HG03558 (cell line): ENCODE measurements around the gene KCTD11.
"Not testable (repeated sequence)": the region's sequence is repeated elsewhere in the genome, so short reads cannot be mapped to it uniquely, and the experiment has no call there.

ENCODE experiments used
- ATAC-seq: cut with Tn5 transposase; IDR thresholded peaks from one replicate; pipeline ENCODE4 v1.9.1; 2021; ENCODE audit warnings: moderate number of reproducible peaks; ENCODE audit not compliant: unreplicated experiment; ENCODE audit errors: extremely low read depth

The KCTD11 gene

DNA sequence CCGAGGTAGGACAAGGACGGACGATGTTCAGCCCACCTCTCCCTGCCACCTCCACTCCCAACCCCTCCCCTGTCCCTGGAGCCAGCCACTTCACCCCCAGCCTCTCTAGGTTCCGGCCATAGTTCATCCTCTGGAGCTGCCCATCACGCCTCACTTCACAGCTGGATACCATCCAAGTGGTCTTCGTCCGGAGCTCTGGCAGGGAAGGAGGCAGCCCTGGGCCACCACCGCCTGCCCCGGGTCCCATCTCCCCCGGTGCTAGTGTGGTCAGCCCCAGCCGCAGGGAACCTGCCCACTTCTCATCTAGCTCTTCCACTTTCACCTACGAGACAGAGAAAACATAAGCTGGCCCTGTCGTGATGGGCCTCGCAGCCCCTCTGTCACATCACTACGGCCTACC is 30.5 kb upstream of the KCTD11 start:
- no peak for ATAC-seq

DNA sequence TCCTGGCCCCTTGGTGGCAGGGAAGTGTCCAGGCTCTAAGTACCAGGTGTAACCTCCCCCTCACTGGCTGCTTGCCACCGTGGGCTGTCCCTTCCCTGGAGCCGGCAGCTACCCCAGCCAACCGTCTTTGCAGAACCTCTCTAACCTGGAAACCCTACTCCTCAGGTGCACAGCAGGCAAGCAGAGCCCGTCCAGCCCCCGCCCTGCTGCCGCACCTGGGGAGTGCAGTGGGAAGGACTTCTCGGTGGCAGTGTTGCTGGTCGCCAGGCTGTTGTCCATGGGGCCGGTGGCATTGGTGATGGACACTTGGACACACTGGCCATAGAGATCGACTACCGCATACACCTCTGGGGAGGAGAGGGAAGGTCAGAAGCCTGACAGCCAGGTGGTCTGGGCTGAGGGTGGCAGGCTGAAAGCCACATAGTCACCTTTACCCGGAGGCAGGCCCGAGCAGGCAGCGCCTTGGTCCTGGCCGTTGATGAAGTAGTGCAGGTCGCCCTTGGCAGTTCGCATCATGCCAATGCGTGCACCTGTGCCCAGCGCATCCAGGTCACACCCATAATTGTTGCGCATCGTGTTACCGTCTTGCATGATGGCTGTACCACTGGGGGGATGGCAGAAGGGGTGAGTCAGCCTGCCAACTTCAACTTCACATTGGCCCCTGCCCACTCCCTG is 29.3 kb upstream of the KCTD11 start:
- no peak for ATAC-seq

DNA sequence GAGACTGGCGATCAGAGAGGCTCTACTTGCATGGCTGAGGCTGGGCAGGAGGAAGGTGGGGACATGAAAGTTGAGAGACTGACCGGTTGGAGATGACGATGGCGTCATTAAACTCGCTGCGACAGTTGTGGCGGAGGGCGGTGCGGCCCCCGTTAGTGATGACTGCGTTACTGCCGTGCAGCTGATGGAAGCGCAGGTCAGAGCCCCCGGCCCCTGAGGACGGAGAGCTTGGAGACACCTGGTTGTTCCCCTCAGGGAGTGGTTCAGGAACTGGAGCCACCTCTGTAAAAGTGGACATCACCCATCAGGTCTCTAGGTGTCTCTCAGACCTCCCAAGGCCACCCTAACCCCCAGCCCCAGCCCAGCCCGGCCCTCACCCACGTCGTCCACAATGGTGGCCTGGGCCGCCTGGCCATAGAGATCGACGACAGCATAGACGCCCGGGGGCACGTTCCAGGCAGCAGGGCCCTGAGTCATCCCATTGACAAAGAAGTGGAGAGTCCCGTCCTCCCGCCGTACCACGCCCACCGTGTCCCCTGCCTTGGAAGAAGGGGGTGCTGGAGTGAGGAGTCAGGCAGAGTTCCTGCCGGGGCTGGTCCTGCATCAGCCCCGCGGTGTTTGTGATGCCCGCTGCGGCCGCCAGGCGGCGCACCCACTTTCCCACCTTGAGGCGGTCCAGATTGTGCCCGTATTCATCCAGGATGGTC is 28.1 kb upstream of the KCTD11 start:
- ATAC-seq, result no peak

DNA sequence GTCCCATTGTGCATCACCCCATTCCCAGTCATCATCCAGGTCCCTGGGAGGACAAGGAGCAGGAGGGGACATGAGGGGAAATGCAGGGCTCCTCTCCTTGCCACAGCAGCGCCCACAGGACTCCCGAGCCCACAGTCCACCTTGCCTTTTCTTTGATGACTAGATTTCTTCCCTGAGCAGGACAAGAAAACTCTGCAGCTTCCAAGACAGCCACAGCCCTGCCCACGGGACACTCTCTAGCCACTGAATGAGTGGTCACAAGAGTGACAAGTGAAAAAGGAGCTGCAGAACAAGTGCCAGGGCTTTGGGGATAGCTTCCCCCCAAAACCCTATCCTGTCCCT is 27.6 kb upstream of the KCTD11 start:
- ATAC-seq, result no peak

DNA sequence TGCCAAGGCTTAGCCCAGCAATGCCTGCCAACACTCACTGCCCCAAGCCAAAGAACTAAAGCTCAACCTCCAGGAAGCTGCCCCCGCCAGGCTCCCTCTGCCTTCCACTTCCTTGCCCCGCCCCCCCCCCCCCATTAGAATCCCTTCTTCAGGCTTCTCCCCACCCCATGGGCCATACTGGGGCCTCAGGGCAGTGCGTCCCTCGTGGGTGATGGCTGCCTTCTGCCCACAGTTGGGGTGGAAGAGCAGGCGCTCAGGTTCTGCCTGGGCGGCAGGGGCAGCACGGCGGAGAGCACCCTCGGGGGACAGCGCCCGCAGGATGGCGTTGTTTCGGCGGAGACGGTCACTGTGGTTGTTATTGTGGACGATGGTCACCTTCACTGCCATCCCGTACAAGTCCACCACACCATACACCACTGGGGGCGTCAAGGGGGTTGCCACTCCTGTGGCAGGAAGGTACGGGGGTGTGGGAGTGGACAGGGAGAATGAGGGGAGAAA is 26.9 kb upstream of the KCTD11 start:
- ATAC-seq, result no peak

DNA sequence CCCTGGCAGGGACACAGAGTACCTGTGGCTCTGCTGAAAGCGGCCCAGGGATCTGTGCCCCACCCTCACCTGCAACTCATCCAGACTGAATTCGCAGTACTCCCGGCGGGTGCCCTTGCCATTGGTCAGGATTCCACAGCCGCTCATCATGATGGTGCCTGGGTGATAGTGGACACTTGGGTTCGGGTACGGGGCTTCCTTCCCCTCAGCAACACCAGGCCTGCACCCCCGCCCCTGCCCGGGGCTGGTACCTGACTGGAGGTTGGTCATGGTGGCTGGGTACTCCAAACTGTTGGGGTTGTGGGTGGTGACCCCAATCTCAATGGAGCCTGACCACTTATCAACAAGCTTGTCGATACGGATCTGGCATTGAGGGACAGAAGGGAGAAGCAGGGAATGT is 25.8 kb upstream of the KCTD11 start:
- no peak for ATAC-seq

DNA sequence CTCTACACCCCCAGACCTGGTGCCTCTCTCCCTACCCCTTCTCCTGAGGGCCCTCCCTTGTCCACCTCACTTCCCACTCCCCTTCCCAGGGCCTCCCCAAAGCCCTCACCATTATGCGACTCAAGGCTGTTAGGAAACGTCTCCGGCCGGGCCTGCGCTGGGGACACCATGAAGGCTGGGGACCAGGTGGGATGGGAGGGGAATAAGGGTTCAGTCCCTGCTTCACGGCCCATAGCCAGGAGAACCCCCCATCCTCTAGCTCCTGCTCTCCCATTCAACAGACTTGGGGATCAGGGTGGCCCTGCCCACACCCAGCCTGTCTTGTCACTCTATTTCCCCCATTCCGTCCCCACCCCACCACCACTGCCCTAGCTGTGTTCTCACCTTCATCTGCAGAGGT is 24.9 kb upstream of the KCTD11 start:
- no peak for ATAC-seq

DNA sequence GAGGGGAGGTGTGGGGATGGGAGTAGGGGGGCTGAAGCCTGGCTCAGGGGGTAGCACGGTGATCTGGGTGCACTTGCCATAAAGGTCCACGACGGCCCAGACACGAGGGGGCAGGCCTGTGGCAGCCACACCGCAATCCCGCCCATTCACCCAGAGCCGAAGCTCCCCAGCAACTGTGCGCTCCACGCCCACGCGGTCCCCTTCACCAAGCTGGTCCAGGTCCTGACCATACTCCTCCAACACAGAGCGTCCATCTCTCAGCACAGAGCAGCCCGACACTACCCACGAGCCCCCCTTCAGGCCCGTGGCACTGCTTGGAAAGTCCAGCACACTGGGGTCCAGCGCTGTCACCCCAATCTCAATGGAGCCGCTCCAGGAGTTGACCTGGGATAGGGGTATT is 24.5 kb upstream of the KCTD11 start:
- ATAC-seq, result no peak

DNA sequence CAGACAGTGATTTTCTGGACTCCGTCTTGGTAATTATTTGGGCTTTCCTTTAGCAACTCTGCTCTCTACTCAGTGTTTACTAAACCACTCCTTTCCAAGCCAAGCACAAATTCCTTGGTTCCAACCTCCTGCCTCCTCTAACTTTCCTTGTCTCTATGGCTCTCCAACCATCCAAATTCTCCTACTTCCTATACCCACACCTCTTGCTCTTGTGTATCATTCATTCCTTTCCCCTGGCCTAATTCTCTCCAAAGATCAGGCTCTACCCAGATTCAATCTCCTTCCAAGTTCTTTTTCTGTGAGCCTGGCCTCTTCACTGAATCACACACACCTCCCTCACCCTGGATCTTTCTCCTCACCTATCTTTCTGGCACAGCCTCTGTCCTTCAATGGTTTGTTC is 24.0 kb upstream of the KCTD11 start:
- ATAC-seq, result no peak

DNA sequence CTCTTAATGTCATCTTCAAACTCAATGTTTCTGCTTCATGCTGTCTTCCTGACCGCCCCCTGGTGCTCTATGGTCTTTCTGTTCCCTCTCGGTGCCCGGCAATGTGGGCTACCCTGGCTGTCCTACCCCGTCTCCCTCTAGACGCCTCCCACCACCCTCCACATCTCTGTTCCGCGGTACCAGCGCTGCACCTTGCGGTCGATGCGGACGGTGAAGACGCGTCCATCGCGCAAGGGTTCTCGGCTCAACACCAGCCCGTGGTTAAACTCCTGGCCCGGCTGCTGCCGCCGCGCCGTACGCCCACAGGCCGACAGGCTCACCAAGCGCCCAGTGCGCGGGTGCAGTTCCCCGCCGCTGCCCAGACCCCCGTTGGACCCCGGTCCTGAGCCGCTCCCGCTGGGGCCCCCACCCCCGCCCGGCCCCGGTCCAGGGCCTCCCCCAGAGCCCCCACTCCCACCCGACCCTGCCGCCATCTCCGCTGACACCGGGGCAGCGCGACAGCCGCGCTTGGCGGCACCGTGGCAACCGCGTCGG is 23.1 kb upstream of the KCTD11 start, which contains the start of gene NEURL4:
TSS of gene NEURL4 (minus strand) at position 496 of the 534 bp plus-strand sequence. CDS start at position 473, 23 bp downstream.
- ATAC-seq, result no peak

DNA sequence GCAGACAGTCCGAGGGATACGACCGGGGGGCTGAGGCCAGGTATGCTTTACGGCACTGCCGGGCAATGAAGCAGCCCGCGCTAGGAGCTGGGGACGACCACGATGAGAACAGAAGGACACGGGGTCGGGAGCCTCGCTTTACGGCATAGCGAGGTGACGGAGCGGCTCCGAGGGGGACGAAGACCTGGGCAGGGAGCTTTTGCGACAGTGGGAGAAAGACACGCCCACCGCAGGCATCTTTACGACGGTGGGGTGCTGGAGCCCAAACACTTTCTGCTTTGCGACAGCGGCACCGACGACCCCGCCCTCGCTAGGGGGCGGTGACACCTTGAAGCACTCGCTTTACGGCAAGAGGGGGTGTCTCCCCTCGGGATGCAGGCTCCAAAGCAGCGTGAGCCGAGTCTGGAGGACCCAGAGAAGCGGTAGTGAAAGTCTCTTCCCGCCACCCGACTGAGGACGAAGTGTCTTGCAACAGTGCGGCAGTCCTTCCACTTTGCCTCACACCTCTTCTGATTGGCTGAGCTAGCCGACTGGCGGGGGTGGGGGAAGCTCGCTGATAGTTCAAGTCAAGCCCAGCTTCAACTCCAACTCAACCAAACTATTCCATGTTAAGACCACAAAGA is 22.5 kb upstream of the KCTD11 start:
- peak; percentile 36 for ATAC-seq

DNA sequence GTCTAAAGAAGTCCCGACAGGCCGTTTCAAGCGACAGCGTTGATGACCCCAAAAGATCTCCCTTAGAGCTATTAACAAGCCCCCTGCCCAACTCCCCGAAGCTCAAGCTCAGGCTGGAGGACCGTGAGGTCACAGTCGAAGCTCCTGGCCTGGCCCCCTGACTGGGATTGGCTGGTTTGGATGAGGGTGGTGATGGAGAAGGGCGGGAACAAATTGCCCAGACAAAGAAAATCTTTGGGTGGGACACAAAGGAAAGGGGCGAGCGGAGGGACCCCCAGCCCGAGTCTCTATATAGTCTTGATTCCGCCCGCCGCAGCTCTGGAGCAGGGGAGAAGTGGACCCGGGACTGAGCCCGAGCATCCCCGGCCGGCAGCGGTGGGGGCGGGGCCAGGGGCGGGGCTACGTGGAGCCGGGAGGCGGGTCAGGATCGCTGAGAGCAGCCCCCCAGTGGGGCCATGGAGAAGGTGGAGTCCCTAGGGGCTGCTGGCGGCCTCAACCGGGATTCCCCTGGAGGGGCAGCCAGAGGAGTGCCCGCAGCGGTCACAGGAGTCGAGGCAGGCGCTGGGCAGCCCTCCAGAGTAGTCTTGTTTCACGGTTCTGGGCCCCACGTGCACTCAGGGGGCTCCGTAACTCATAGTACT is 21.8 kb upstream of the KCTD11 start:
- ATAC-seq, result peak; percentile 6

DNA sequence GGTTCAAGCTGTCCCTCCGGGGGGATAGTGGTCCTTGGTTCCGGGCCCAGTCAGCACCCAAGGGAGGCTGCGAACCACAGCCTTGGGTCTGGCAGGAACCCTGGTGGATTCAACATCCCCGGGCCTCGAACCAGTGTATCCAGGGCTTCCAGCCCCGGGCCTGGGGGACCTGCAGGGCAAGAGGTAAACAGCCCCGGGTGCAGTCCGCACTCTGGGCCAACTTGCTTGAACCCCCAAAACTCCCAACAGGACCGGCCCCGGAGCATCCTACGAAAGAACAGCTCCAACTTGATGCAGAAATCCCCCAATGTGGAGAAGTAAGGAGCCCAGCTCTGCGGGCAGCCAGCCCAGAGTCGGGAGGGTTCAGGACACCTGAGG is 21.3 kb upstream of the KCTD11 start:
- no peak for ATAC-seq

DNA sequence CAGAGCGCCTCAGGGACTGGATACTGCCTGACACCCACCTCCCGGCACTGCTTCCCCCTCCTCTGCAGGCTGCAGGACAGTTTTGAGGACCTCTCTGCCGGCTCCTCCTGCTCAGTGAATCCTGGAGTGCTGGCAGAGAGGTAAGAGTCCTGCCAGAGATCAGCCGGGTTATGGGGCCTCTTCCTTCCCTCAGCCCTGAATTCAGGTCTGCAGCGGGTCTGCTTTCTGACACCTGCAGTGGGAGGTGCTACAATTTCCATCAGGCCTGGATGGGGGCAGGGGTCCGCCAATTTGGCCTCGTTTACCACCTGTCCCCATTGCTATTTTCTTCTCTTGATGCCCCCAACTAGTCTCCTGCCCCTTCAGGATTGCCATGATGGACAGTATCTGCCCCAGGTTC is 19.9 kb upstream of the KCTD11 start:
- no peak for ATAC-seq

DNA sequence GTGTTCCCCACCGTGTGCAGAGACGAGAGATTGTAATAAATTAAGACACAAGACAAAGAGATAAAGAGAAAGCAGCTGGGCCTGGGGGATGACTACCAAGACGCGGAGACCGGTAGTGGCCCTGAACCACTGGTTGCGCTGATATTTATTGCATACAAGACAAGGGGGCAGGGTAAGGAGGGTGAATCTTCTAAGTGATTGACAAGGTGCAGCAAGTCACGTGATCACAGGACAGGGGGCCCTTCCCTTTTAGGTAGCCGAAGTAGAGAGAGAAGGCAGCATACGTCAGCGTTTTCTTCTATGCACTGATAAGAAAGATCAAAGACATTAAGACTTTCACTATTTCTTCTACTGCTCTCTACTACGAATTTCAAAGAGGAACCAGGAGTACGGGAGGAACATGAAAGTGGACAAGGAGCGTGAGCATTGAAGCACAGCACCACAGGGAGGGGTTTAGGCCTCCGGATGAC is 19.3 kb upstream of the KCTD11 start:
- not testable (repeated sequence) for ATAC-seq

DNA sequence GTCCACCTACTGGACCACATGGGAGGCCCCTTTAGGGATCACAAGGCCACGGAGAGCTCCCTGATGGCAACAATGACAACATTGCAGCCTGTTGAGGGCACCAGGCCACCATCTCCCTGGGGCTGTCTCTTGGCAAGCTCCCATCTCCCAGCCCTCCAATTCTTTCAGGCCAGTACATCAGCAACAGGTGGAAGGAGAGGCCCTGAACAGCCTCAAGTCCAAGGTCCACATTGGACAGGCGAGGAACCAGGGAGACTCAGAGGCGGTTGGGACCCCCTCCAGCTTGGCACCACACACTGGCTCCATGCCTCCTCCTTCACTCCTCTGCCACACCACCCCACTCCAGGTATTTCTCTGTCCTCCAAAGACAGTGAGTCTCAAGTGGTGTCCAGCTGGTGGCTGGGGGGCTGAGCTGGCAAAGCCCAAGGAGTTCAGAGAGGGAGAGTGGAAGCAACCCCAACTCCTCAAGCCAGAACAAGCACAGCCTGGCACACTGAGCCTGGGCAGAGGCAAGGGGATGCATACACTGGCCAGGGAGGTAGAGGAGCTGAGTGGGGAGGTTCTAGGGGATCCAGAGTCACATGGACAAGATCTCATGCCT is 16.9 kb upstream of the KCTD11 start:
- no peak for ATAC-seq

DNA sequence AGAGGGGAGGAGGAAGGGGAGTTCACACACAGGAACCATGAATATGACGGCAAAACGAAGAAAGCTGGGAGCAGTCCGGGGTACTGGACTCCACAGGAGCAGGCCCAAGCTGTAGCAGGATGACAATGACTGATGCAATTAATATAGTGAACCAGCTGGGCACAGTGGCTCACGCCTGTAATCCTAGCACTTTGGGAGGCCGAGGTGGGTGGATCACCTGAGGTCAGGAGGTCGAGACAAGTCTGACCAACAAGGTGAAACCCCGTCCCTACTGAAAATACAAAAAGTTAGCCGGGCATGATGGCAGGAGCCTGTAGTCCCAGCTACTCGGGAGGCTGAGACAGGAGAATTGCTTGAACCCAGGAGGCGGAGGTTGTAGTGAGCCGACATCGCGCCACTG is 16.2 kb upstream of the KCTD11 start:
- ATAC-seq, result not testable (repeated sequence)

DNA sequence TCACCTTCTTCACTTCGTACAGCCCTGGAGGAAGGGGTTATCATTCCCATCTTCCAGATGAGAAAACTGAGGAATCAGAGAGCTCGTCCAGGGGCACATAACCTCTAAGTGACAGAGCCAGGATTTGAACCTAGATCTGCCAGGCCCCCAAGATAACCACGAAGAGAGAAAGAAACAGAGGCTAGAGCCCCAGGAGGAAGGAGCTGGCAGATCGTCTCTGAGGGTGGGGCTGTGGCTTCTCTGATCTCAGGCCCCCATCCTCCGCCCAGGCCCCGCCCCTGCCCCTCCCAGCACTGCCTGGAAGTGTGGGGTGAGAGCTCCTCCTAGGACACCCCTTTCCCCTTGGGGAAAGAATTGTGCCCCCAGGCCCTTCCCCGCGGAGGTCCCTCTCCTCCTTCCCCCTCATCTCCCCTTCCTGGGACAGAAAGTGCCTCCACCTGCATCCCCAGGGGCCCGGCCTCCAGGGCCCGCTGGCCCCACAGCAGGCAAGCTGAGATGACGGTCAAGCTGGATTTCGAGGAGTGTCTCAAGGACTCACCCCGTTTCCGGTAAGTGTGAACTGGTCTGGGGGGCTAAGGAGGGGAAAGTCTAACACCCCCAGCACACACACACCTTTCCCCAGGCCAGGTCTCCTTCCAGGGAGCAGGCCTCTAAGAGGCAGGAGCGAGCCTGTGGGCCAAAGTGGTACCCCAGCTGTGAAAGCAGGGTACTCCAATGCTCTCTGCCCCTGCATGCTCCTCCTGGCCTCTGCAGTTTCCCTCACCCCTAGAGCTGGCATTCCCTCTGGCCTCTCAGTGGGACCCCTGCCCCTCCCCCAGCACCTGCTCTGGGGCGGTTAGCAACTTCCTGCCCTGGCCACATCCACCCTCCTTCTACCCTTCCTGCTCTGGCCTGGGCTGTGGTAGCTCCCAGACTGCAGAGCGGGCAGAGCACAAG is 15.5 kb upstream of the KCTD11 start, which contains the start of gene ACAP1:
TSS of gene ACAP1 (plus strand) at position 290 of the 936 bp plus-strand sequence. CDS start at position 496, 206 bp downstream.
- ATAC-seq, result no peak

DNA sequence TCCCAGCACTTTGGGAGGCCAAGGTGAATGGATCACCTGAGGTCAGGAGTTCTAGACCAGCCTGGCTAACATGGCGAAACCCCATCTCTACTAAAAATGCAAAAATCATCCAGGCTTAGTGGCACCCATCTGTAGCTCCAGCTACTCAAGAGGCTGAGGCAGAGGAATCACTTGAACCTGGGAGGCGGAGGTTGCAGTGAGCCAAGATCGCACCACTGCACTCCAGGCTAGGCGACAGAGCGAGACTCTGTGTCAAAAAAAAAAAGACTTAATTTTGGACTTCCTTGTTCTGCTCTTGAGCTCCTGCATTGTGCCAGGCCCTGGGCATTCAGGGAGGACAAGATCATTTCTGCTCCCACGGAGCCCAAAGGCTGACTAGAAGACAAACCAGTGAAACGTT is 14.4 kb upstream of the KCTD11 start:
- not testable (repeated sequence) for ATAC-seq
